Progenitor cell of endocrine pancreas (in vitro differentiated cells): ENCODE results near the gene FOXD4L6. TPM values are rescaled to one million over a fixed set of nuclear protein-coding genes. Genes with fewer than 3 reads are reported as not detected.
"Not testable (repeated sequence)": the region's sequence is repeated elsewhere in the genome, so short reads cannot be mapped to it uniquely, and the experiment has no call there.

Source experiments
- DNase-seq: peaks from one replicate; pipeline ENCODE4 v3.0.0; 2021; ENCODE audit warnings: low spot score; ENCODE audit not compliant: unreplicated experiment
- H3K27ac Mint-ChIP-seq: 2 replicates; pipeline ENCODE4 v1.8.0; 2021; ENCODE audit warnings: mild to moderate bottlenecking, moderate library complexity, mixed read lengths
- H3K27me3 Mint-ChIP-seq: 2 replicates; pipeline ENCODE4 v1.8.0; 2021; ENCODE audit warnings: mixed read lengths
- H3K36me3 Mint-ChIP-seq: 2 replicates; pipeline ENCODE4 v1.8.0; 2022; ENCODE audit warnings: mixed read lengths; ENCODE audit not compliant: insufficient read depth
- H3K4me1 Mint-ChIP-seq: 2 replicates; pipeline ENCODE4 v1.8.0; 2021; ENCODE audit warnings: low read depth, mixed read lengths
- H3K4me3 Mint-ChIP-seq: 2 replicates; pipeline ENCODE4 v1.8.0; 2021; ENCODE audit warnings: low read depth, mild to moderate bottlenecking, moderate library complexity, mixed read lengths
- H3K9me3 Mint-ChIP-seq: 2 replicates; pipeline ENCODE4 v1.8.0; 2021; ENCODE audit warnings: low read depth, mixed read lengths
- total RNA-seq: library from RNA; stranded (reverse); gene quantifications from 2 replicates; pipeline ENCODE4 v1.2.1, GENCODE V29; 2021

Gene FOXD4L6
- total RNA-seq, 1 donor from 2014 or later, result not detected

- not testable (repeated sequence) for DNase-seq, H3K27me3 Mint-ChIP-seq, H3K36me3 Mint-ChIP-seq, H3K4me1 Mint-ChIP-seq, H3K27ac Mint-ChIP-seq, H3K9me3 Mint-ChIP-seq, H3K4me3 Mint-ChIP-seq
These were observed 15.1 kb downstream of the FOXD4L6 start for GRCh38 chr9:41113348-41113747.

GRCh38 chr9:41111414-41111813 lies 17.1 kb downstream of the FOXD4L6 start:
- not testable (repeated sequence) for H3K4me1 Mint-ChIP-seq, DNase-seq, H3K27ac Mint-ChIP-seq, H3K27me3 Mint-ChIP-seq, H3K36me3 Mint-ChIP-seq, H3K4me3 Mint-ChIP-seq, H3K9me3 Mint-ChIP-seq

GRCh38 chr9:41110913-41111312 lies 17.6 kb downstream of the FOXD4L6 start:
- H3K4me1 Mint-ChIP-seq, H3K36me3 Mint-ChIP-seq, H3K9me3 Mint-ChIP-seq, H3K4me3 Mint-ChIP-seq, H3K27ac Mint-ChIP-seq, H3K27me3 Mint-ChIP-seq, DNase-seq: not testable (repeated sequence)

GRCh38 chr9:41109253-41109652 lies 19.2 kb downstream of the FOXD4L6 start:
- not testable (repeated sequence) for H3K27ac Mint-ChIP-seq, H3K9me3 Mint-ChIP-seq, H3K27me3 Mint-ChIP-seq, H3K4me3 Mint-ChIP-seq, DNase-seq, H3K36me3 Mint-ChIP-seq, H3K4me1 Mint-ChIP-seq

GRCh38 chr9:41108816-41109215 lies 19.7 kb downstream of the FOXD4L6 start:
- not testable (repeated sequence) for H3K4me1 Mint-ChIP-seq, H3K27me3 Mint-ChIP-seq, H3K27ac Mint-ChIP-seq, H3K4me3 Mint-ChIP-seq, H3K36me3 Mint-ChIP-seq, H3K9me3 Mint-ChIP-seq, DNase-seq

- H3K27me3 Mint-ChIP-seq, H3K9me3 Mint-ChIP-seq, H3K36me3 Mint-ChIP-seq, H3K4me3 Mint-ChIP-seq, DNase-seq, H3K4me1 Mint-ChIP-seq, H3K27ac Mint-ChIP-seq: not testable (repeated sequence)
These were observed 21.9 kb downstream of the FOXD4L6 start for GRCh38 chr9:41106472-41107116.

- not testable (repeated sequence) for DNase-seq
These were observed 22.8 kb downstream of the FOXD4L6 start for GRCh38 chr9:41105557-41106253.

GRCh38 chr9:41104542-41104941 lies 23.9 kb downstream of the FOXD4L6 start:
- not testable (repeated sequence) for H3K9me3 Mint-ChIP-seq, H3K4me1 Mint-ChIP-seq, H3K27ac Mint-ChIP-seq, DNase-seq, H3K4me3 Mint-ChIP-seq, H3K36me3 Mint-ChIP-seq
- peaks cover 14% of the 10 kb centered on the region for H3K27me3 Mint-ChIP-seq

More at GRCh38 chr9:41105557-41106253, 22.8 kb downstream of the FOXD4L6 start:
- H3K36me3 Mint-ChIP-seq, H3K4me3 Mint-ChIP-seq, H3K27ac Mint-ChIP-seq, H3K4me1 Mint-ChIP-seq, H3K9me3 Mint-ChIP-seq: not testable (repeated sequence)
- H3K27me3 Mint-ChIP-seq, result peaks cover 11% of the 10 kb centered on the region

GRCh38 chr9:41100508-41100907 lies 28.0 kb downstream of the FOXD4L6 start:
- H3K4me1 Mint-ChIP-seq, DNase-seq, H3K4me3 Mint-ChIP-seq, H3K36me3 Mint-ChIP-seq, H3K27ac Mint-ChIP-seq, H3K9me3 Mint-ChIP-seq: not testable (repeated sequence)
- H3K27me3 Mint-ChIP-seq, result peaks cover 23% of the 10 kb centered on the region

GRCh38 chr9:41098759-41099158 lies 29.7 kb downstream of the FOXD4L6 start:
- DNase-seq, H3K36me3 Mint-ChIP-seq, H3K9me3 Mint-ChIP-seq, H3K4me1 Mint-ChIP-seq, H3K4me3 Mint-ChIP-seq, H3K27ac Mint-ChIP-seq: not testable (repeated sequence)
- peaks cover 23% of the 10 kb centered on the region for H3K27me3 Mint-ChIP-seq

GRCh38 chr9:41095060-41095459 lies 33.4 kb downstream of the FOXD4L6 start:
- H3K27me3 Mint-ChIP-seq, result peaks cover 18% of the 10 kb centered on the region
- H3K27ac Mint-ChIP-seq, H3K4me3 Mint-ChIP-seq, DNase-seq, H3K4me1 Mint-ChIP-seq, H3K36me3 Mint-ChIP-seq, H3K9me3 Mint-ChIP-seq: not testable (repeated sequence)

GRCh38 chr9:41094010-41094773 lies 34.3 kb downstream of the FOXD4L6 start:
- H3K27ac Mint-ChIP-seq, H3K9me3 Mint-ChIP-seq, H3K4me1 Mint-ChIP-seq, H3K36me3 Mint-ChIP-seq, H3K4me3 Mint-ChIP-seq, DNase-seq: not testable (repeated sequence)
- peaks cover 17% of the 10 kb centered on the region for H3K27me3 Mint-ChIP-seq

GRCh38 chr9:41090922-41091321 lies 37.6 kb downstream of the FOXD4L6 start:
- H3K27ac Mint-ChIP-seq, H3K4me3 Mint-ChIP-seq, H3K4me1 Mint-ChIP-seq, H3K36me3 Mint-ChIP-seq, DNase-seq, H3K9me3 Mint-ChIP-seq: not testable (repeated sequence)
- peaks cover 28% of the 10 kb centered on the region for H3K27me3 Mint-ChIP-seq
